ENCODE measurements around the gene BRSK1.

- TF ChIP-seq CTCF (CRISPR knock-in tag; IDR thresholded peaks at IDR 0.05) (no peak), SMAD3 (CRISPR knock-in tag; IDR thresholded peaks at IDR 0.05) (no peak), TBL1XR1 (IDR thresholded peaks at IDR 0.05; ENCODE audit: borderline replicate concordance, low read length, partially characterized antibody) (no peak), ZNF256 (CRISPR knock-in tag; conservative IDR thresholded peaks at IDR 0.05) (no peak)
Measured at GRCh38 chr19:55272142-55272541, 11.7 kb upstream of the BRSK1 start.
